ENCODE measurements around the gene MACROD2.

DNA sequence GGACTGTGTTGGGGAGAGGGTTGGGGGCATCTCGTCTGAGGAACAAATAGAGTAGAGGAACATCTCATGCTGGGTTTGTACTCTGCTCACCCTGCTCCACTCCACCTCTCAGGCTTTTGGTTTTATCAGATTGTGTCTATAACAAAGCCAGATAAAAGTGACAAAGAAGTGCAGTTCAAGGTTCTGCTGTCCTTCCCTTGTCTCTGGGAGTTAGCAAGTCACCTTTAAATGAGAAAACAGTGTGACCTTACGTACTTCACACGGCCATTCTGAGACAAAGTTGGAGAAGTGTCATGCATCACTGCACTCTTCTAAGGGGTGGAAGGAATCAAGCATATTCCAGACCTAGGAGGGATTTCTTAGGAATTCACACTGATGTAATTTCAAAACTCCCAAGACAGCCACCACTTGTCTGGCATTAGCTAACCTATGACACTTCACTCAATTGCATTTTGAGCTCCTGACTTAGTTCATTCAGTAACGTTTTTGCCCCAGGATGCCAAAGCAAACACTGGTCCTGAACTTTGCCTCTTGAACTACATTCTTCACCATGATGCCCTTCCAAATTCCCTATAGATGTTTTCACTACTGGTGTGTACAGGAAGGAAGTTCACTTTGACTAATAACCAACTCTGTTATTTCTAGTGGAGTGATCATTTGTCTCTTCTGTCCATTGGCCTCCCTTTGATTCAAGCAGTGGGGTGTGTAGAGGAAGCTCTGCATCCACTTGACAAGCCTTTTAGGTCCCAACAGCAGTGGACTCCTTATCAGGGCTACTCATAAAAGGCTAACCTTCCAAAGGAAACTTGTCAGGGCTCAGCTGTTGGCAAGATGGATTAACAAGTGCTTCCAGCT, 989.7 kb downstream of the MACROD2 start:
- TF ChIP-seq CTCF (conservative IDR thresholded peaks at IDR 0.05; ENCODE audit: low read depth, low read length): no peak
- no peak for TF ChIP-seq EZH2 (IDR thresholded peaks at IDR 0.05; ENCODE audit: borderline replicate concordance, low read depth, low read length, poor library complexity, severe bottlenecking)
